COLO829 (cell line): ENCODE measurements around the gene AMELY.
"Not testable (repeated sequence)": the region's sequence is repeated elsewhere in the genome, so short reads cannot be mapped to it uniquely, and the experiment has no call there.

Experiments used
- DNase-seq: peaks from one replicate; pipeline ENCODE4 v3.0.0; 2012; ENCODE audit warnings: low spot score

Gene AMELY, protein sequence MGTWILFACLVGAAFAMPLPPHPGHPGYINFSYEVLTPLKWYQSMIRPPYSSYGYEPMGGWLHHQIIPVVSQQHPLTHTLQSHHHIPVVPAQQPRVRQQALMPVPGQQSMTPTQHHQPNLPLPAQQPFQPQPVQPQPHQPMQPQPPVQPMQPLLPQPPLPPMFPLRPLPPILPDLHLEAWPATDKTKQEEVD

DNA sequence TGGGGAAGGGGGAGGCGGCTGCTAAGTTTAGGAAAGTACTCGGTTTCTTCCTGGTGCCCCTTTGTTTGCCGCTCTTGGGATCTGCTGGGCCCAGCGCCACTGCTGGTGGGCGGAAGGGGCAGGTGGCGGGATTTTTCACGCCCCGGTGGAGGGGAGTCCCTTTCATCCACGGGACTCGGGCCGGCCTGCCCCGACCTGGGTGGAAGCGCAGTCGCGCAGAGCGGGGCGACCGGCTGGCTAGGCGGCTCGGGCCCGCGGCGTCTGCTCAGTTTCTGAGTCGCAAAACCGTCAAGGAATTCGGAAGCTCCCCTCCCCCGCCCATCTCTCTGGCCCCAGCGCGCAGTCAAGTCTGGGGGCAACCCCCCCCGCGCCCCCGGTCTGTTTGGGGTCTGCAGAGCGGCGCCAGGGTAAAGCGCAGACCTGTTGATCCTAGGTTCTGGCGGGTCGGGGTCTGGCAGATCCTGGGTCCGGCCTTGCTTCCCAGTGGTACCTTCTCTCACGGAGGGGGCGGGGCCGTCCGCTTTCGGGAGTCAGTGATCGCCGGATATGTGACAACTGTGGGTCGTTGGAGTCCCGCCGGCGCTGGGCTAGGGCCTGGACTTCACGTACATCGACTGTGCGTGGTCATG, at the start of gene AMELY:
Gene AMELY, minus strand, starts transcription at position 500 of the 629 bp plus-strand sequence. CDS start 39,144 bp downstream, outside the sequence.
- DNase-seq, result no peak

DNA sequence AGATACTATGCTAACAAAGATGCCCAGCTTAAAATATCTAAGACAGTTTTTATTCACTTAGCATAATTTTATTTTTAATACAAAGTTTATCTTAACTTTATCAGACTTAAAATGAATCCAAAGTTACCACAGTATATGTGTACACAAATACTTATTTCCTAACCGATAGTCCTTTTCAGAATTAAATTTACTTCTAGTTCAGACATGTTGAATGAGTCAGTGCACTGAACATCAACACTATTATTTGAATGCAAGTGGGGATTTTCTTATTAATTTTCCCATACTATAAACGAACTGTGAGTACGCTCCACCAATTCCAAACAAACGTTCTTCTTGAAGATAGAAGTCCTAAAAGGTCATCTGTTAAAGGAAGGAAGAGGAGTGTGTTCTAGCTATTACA, 38.4 kb upstream of the AMELY start:
- DNase-seq, result no peak

DNA sequence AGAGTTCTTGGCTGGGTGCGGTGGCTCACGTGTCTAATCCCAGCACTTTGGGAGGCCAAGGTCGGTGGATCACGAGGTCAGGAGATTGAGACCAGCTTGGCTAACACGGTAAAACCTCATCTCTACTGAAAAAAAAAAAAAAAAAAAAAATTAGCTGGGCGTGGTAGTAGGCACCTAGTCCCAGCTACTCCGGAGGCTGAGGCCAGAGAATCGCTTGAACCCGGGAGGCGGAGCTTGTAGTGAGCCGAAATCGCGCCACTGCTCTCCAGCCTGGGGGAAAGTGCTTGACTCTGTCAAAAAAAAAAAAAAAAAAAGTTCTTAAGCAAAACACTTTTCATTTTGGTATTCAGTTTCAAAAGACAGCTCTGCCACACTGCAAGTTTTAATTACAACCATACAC, 36.8 kb upstream of the AMELY start:
- no peak for DNase-seq

DNA sequence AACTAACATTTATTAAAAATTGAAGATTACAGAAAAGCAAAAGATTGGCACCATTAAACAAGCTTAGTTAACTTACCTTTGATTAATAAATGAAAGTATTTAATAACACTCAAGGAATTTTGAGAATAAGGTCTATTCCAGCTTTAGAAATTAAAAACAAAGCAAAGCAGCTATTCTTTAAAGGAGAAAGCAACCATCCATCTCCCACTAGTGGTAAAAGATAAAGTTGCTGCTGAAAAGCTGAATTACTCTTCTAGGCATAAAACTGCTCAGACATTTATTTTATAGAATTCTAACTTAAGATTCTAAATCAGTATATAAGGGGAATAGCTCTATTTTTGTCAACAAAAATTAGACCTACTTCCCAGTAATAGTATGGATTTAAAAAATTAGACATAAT, 36.1 kb upstream of the AMELY start:
- DNase-seq, result no peak

DNA sequence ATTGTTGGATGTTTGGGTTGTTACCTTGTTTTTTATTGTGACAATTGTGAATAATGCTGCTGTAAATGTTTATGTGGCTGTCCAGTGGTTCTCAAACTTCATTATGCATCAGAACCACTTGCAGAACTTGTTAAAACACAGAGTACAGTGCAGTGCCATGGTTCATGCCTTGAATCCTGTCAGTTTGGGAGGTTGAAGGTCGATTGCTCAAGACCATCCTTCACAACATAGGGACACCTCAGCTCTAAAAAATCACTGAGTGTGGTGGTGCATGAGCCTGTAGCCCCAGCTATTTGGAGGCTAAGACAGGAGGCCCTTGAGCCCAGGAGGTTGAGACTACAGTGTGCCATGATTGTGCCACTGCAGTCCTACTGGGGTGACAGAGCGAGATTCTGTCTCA, 23.9 kb upstream of the AMELY start:
- DNase-seq, result no peak

DNA sequence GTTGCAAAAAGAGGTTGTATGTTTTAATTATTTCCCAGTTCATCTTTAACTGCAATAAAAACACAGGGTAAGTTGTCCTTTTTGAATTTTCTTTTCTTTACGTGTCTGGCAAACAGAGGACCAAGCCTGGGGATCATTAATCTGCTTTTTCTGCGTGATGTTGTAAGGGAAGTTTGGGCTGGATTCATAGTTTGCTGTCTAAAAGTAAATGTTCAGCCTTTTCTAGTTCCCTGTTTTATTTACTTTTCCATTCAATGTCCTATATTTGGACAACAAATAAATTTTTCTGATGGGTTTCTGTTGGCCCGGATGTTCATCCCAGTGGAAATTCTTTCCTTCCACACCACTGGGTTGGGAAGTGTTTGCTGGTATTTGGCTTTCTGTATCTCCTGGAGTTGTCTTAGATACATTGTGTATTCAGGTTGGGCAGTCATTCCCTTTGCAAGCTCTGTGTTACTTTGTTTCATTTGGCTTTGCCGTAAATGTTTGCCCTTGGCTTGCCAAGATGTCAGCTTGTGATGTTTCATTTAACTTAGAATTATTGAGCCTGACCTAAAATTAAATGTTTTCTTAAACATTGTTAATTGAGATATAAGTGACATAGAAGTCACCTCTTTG, 20.3 kb upstream of the AMELY start:
- no peak for DNase-seq

DNA sequence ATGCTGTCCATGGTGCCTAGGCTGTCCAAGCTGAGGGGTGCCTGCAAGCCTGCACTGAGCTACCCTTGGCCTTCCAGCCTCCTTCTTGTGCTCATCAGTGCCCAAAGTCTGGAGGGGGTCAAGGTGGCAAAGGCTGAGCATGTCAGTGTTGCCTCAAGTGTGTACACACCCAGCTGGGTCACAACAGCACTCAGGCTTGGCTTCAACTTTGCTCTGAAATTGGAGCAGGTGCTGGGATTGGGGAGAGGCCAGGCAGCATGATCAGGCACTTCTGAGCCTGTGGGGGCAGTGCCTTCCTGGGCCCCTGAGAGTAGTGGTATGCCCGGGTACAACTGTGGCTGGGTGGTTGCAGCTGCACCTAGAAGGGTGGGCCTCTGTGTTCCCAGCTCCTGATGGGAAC, 17.7 kb upstream of the AMELY start:
- no peak for DNase-seq

DNA sequence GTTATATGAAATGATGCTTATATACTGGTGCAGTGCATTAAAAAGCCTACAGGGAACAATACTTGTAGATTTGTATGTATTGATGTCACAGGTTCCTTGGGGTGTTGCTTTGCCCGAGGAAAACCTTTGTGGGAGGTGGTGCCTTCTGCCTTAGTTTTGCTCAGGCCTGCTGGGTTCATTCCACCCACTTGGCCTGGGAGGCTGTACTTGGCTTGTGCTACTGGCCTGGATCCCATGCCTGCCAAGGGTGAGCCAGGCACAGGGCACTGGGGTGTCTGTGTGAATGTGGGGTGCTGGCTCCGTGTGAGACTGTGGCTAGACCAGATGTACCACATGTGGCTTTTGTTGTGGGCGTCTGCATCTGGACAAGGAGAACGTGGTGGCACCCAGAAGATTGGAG, 16.7 kb upstream of the AMELY start:
- DNase-seq, result no peak

DNA sequence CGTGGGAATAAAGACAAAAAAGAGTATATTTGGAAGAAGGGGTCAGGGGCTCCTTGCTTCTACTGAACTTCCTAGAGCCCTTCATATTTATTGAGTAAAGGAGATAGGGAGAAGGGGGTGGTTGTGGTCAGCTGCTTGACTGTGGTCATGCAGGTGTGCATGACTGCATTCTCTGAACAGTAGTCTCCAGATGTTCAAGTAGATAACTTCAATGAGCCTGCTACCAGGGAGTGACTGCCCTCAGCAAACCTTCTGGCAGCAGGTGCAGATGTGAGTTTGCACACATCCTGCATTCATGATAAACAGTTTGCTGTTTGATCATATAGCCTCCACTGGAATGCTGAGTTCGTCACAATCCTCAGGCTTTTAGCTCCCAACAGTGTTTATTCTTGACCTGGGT, 9.5 kb upstream of the AMELY start:
- DNase-seq, result no peak

DNA sequence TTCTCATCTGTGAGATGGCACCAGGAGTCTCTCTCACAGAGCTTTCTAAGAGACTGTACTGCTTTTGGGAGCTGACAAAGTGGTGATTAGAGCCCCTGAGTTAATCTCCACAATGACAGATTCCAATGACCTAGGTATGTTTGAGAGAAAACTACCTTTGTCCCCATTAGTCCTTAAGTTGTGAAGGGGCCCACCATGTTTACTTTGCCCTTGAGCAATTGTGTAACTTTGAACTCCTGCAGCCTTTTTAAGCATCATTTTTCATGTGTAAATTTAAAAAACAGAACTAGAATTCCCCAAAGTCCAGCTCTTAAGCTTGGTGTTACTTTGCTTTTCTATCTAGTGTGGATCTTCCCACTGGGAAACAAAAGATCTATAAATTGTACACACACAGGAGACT, 1.8 kb upstream of the AMELY start:
- DNase-seq, result no peak

DNA sequence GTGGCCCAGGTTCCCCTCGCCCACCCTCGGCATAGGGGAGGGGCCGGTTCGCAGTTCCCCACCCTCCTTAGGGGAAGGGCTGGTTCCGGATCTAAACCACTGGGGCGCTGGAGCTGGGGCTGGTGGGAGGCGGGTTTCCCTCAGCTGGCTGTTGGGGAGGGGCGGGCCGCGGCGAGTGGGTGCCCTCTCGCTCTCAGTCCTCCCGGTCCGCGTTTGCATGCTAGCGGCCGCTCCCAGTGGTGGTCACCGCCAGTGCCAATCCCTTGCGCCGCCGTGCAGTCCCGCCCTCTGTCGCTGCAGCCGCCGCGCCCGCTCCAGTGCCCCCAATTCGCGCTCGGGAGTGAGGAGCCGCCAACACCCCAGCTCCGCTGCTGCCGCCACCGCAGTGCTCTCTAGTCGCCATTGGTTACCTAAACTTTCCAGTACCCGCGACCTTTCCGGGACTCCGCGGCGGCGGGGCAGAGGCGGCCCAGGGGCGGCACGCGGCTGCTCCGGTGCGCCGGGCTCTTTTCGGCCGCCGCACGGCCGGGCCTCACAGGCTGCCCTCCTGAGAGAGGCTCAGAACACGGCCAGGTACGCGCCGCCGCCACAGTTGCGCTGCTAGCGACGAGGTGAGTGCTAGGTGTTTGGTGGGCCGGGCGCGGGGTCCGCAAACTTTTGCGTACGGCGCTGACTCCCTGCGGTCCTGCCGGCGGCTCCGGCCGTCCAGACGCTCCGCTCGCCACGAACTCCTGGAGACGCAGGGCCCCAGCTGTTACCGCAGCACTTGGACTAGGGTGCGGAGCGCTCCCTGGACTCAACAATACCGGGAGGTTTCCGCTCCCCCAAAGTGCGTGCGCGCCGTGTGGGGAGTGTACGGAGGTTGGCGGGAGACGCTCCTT, 940 bp downstream of the AMELY start, which contains the start of gene TBL1Y:
Gene TBL1Y, plus strand, starts transcription at position 326 of the 881 bp plus-strand sequence. CDS start 114,388 bp downstream, outside the sequence.
- no peak for DNase-seq

DNA sequence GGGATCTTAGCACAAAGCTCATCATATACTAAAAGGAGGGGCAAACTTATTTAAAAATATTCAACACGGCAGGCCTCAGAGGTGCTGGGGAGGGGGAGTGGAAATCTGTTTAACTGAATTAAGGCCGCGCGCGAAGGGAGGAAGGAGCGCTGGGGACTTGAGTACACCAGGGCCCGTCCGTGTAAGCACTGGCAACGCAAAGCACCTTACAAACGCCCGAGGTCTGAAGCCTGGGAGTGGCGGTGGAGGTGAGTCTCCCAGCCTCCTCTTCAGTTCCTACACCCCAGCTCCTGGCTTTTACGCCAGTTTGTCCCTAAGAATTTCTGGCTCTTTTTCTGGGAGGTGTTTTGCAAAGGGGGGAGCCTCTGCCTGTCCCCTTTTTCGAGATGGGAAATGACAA, 1.7 kb downstream of the AMELY start:
- DNase-seq, result no peak

DNA sequence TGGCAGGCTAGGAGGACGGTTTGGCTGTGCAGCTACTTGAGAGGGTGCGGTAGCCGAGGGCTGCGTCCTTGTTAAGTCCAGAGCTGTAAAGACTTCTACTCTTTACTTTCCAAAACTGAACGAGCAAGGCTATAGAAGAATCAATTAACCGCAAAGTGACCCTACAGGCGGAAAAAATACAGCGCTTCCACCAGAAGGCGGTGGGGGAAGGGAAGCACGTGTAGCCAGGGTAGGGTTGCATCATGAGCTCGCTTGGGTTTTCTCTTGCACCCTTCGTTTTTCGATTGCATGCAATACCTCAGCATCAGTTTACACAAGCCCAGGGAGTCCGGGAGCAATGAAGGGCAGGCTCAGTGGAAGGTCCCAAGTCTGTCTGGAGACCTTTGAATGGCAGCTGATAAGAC, 2.4 kb downstream of the AMELY start:
- no peak for DNase-seq

DNA sequence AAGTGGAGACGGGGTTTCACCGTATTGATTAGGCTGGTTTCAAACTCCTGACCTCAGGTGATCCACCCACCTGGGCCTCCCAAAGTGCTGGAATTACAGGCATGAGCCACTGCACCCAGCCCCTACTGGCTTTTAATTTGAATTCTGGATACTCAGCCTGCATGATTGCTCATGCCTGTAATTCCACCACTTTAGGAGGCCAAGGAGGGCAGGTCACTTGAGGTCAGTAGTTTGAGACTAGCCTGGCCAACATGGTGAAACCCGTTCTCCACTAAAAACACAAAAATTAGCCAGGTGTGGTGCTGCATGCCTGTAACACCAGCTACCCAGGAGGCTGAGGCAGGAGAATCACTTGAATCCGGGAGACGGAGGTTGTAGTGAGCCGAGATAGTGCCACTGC, 3.5 kb downstream of the AMELY start:
- DNase-seq, result not testable (repeated sequence)

DNA sequence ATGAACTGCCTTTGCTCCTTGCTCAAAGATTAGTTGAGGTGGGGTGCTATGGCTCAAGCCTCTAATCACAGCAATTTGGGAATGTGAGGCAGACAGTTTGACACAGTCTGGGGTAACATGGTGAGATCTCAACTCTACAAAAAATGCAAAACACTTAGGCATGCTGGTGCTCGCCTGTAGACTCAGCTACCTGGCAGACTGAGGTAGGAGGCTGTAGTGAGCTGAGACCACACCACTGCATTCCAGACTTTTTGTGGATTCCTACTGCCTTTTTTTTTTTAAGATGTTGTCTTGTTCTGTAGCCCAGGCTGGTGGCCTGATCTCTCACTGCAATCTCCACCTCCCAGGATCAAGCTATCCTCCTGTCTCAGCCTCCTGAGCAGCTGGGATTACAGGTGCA, 4.0 kb downstream of the AMELY start:
- no peak for DNase-seq

DNA sequence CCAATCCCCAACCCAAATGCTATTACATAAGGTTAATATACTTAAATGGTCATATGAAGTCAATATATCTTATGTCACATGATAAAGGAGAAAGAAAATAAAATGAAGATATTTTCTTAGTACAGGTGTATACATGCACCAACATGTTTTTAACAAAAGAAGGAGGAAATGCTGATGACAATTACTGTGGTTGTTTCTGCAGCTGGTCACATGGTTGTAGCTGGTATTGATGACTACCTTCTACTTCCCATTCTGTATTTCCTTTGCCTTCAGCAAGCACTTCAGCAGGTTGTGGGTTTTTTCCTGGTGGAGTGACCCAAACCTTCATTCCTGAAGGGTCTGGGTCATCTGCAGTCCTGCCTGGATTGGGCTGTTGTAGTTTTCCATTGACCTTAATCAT, 9.4 kb downstream of the AMELY start:
- not testable (repeated sequence) for DNase-seq

DNA sequence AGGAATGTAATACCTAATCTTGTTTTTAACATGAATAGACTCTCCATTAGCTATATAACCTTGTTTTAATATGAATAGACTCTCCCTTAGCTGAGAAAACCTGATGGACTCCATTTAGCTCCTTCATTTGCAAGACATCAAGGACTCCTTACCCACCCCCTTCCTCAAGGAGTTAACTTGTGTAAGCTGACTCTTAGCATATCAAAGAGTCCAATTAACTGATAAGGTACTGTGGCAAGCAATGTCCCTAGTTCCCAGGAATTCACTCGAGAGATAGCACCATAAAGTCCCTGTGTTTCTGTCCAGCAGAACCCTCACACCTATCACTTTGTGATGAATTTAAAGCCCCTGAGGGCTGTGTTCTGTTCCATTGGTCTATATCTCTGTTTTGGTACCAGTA, 16.3 kb downstream of the AMELY start:
- DNase-seq, result no peak

DNA sequence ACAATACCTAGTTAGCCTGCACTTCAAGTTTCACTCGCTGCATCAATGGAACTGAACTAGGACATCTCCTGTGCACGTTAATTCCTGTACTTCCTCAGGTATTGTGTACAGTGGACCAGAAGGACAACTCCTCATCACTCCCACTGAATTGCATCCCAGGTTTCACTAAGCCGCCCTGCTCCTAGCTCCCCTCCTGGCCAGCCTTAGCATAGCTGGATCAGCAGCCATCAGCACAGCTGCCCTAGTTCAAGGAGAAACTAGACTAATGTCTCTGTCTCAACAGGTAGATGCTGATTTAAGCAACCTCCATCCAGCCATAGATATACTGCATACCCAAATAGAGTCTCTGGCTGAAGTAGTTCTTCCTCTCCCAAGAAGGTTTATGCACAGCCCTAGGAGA, 17.1 kb downstream of the AMELY start:
- no peak for DNase-seq

DNA sequence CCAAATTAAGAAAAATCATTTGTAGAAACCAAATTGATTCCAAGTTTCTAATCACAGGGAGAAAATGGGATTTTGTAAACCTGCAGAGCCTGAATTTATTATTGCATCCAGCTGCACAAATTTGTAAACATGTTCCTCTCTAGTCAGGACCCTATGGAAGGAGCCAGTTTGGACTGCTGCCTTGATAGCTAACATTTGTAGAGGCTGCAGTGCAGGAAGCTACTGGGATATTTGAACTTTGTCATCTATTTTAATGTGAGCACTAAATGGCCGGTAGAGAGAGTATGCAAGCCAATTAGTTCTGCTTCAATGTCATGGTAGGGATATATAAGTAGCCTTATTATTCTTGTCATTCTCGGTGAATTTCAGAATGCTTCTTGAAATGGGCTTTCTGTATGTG, 62.2 kb downstream of the AMELY start:
- DNase-seq, result no peak

DNA sequence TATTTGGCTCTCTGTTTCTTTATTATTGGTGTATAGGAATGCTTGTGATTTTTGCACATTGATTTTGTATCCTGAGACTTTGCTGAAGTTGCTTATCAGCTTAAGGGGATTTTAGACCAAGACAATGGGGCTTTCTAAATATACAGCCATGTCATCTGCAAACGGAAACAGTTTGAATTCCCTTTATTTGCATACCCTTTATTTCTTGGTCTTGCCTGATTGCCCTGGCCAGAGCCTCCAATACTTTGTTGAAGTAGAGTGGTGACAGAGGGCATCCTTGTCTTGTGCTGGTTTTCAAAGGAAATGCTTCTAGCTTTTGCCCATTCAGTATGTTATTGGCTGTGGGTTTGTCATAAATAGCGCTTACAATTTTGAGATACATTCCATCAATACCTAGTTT, 68.9 kb downstream of the AMELY start:
- not testable (repeated sequence) for DNase-seq
